VCaP (cell line): ENCODE results near the gene RRP7A.
"Not testable (repeated sequence)": the region's sequence is repeated elsewhere in the genome, so short reads cannot be mapped to it uniquely, and the experiment has no call there.

Experiments
- H3K27ac ChIP-seq: fragments of 450-650 bp; 2 replicates; pipeline ENCODE4 v1.5.1; 2017
- TF ChIP-seq, protein P1 (sequence below): fragments of 450-650 bp; conservative IDR thresholded peaks from 2 replicates; pipeline ENCODE4 v1.5.1; 2017; ENCODE audit warnings: mild to moderate bottlenecking, moderate library complexity

The RRP7A gene

DNA sequence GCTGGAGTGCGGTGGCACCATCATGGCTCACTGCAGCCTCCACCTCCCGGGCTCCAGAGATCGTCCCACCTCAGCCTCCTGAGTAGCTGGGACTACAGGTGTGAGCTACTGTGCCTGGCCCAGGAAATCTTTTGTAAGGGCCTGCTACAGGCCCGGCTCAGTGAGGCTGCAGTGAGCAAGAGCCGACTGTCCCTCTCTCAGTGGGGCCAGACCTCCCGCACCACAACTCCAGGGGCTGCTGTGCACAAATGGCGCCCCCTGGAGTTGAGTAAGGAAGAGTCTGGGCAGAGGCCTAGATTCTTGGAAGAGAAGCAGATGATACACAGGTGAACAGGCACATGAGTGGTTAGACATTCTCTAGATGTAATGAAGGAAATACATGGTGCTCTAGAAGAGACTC, 41.2 kb upstream of the RRP7A start:
- TF ChIP-seq, protein P1, sequence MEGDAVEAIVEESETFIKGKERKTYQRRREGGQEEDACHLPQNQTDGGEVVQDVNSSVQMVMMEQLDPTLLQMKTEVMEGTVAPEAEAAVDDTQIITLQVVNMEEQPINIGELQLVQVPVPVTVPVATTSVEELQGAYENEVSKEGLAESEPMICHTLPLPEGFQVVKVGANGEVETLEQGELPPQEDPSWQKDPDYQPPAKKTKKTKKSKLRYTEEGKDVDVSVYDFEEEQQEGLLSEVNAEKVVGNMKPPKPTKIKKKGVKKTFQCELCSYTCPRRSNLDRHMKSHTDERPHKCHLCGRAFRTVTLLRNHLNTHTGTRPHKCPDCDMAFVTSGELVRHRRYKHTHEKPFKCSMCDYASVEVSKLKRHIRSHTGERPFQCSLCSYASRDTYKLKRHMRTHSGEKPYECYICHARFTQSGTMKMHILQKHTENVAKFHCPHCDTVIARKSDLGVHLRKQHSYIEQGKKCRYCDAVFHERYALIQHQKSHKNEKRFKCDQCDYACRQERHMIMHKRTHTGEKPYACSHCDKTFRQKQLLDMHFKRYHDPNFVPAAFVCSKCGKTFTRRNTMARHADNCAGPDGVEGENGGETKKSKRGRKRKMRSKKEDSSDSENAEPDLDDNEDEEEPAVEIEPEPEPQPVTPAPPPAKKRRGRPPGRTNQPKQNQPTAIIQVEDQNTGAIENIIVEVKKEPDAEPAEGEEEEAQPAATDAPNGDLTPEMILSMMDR: peak; percentile 47
- H3K27ac ChIP-seq: no peak overlapping the region

DNA sequence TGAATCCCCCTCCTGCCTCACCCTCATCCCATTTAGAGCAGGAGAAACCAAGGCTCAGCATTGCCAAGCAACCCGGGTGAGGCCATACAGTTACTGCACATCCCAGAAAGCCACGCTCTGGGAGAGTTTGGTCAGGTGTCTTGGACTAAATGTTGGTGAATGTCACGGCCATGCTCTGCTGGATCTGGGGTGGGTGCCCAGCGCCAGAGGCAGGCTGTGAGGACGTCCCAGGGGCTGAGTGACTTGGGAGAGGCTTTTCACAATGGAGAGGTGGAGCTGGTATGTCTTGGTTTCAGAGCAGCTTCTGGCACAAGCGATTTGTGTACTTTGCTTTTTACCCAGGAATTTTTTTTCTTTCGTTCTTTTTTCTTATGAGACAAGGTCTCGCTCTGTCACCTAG, 40.8 kb upstream of the RRP7A start:
- TF ChIP-seq, protein P1: no peak
- no peak overlapping the region for H3K27ac ChIP-seq

DNA sequence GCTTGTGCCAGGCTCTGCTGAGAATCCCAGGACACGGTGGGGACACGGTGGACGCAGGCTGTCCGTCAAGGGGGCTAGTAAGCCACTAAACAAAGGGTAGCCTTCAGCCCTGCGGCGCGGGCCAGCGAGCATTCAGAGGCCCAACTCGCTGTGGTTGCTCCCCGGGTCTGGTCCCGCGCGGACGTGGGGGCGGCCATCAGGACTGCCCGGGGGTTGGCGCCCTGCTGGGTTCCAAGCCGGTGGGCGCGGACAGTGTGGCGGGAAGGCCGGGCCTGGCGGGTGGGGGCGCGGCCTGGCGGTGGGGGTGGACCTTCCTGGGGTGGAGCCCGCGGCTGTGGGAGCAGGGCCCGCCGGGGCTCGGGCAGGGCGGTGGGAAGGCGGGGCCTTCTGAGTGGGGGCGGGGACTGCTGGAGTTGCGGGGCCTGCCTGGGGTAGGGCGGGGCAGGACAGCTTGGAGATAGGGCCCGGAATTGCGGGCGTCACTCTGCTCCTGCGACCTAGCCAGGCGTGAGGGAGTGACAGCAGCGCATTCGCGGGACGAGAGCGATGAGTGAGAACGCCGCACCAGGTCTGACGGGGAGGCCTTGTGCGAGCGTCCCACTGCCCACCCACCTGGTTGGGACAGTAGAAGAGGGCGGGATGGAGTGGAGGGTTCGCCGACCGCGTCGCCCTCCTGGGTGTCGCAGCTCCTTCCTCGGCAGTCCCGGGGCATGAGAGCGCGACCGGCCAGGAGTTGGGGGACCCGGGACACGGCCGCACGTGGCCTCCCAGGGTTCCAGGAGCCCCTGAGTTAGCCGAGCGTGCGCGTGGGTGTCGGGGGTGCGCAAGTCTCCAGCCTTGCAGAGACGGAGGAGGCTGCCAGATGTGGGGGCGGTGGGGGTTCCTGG, 34.1 kb upstream of the RRP7A start, which contains the start of gene SERHL2:
Gene SERHL2, plus strand, starts transcription at position 482 of the 887 bp plus-strand sequence. Its CDS starts 65 bp downstream, at position 547.
- TF ChIP-seq, protein P1: no peak
- peak within 1 kb of the TSS; percentile 46; the same call in 1 of the 2 replicates for H3K27ac ChIP-seq

DNA sequence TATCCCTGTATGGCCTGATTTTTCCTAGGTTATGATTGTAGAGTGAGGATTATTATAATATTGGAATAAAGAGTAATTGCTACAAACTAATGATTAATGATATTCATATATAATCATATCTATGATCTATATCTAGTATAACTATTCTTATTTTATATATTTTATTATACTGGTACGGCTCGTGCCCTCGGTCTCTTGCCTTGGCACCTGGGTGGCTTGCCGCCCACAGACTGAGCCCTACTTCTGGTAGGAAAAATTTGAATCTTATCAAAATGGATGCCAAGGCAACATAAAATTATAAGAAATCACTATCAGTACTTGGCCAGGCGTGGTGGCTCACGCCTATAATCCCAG, 32.7 kb upstream of the RRP7A start:
- not testable (repeated sequence) for H3K27ac ChIP-seq
- TF ChIP-seq, protein P1: peak; percentile 23; the same call in 1 of the 2 replicates

DNA sequence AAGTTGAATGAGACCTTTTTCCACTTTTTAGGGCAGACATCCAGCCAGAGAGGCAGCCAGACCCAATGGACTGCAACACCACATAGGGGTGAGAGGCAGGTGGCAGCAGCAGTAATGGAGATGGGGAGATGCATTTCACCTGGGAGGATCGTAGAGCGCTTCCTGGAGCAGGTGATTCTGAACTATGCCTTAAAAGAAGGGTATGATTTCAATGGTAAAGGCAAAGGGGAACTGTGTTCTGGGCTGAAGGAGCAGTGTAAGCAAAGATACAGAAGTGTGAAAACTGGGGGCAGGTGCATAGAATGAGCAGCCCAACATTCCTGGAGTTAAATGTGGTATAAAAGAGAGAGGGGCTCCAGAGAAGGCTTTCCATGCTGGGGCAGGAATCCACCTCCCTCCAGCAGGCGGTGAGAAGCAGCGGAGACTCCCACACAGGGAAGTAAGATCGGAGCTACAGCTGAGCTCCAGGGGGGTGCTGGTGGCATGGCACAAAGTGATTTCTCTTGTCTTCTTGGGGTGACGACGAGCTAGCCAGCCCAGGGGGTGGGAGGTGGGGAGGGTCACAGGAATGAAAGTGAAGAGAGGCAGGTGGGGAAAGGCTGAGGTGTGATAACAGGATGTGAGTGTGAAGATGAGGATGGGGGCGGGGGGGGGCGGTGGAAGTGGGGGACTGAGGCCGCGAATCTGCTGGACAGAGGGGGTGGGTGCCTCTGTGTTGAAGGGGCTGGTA, 29.9 kb upstream of the RRP7A start:
- H3K27ac ChIP-seq: no peak overlapping the region
- TF ChIP-seq, protein P1: no peak

DNA sequence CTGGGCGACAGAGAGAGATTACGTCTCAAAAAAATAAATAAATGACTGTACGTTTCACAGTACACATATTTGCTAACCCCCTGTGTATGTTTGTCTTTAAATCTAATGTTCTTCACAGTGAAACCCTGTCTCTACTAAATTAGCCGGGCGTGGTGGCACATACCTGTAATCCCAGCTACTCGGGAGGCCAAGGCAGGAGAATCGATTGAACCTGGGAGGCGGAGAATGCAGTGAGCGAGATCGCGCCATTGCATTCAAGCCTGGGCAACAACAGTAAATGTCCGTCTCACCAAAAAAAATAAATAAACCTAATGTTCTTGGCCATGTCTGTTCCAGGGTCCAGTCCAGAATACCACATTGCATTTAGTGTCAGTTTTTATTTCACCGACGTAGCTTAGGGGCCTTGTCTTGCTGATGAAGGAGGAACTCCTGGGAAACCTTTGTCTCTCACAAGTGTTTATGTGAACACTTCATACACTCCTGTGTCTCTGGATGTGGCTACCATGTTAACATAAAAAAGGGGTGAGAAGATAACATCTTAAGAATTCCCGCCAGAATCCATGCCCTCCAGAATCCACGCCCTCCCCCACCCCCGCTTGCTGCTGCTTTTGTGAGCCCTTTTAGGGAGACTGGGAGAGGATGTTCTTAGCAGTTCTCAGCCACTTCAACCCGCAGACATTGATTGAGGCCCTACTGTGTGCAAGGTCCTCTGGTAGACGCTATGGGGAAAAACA, 29.2 kb upstream of the RRP7A start:
- TF ChIP-seq, protein P1: no peak
- H3K27ac ChIP-seq: no peak overlapping the region

DNA sequence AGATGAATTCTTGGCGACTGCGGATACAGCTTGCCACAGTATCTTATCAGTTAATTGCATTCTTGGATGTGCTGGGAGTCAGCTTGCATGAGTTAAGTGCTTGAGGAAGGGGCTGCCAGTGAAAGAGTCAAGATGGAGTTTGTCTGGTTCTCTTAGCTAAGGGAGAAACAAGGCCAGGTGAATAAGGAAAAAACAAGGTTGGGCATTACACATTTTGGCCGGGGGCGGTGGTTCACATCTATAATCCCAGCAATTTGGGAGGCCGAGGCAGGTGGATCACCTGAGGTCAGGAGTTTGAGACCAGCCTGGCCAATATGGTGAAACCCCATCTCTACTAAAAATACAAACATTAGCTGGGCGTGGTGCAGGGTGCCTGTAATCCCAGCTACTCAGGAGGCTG, 28.5 kb upstream of the RRP7A start:
- not testable (repeated sequence) for H3K27ac ChIP-seq
